ENCODE data around the gene MAML2.

Gene MAML2

DNA sequence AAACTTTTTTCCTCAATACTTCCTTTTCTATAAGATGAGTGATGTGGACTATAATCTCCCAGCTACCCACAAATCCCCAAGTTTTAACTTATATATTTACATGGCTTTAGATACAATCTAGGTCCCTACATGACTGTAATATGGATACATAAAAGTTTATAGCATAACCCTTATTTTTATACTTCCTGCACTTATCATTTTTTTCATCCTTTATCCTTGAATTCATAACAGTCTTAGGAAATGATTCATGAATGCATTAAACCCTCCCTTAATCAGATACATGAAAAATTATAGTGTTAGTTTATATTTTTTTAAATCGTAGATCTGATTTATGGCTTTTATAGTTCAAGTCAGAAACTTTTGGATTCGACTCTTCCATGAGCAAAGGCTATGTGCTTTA lies 195.8 kb downstream of the MAML2 start:
- TF ChIP-seq CTCF (conservative IDR thresholded peaks at IDR 0.05; ENCODE audit: low read depth, low read length): no peak
- no peak overlapping the region for H3K4me3 ChIP-seq (ENCODE audit: low read length)
- DNase-seq (ENCODE audit: low read depth): no peak

DNA sequence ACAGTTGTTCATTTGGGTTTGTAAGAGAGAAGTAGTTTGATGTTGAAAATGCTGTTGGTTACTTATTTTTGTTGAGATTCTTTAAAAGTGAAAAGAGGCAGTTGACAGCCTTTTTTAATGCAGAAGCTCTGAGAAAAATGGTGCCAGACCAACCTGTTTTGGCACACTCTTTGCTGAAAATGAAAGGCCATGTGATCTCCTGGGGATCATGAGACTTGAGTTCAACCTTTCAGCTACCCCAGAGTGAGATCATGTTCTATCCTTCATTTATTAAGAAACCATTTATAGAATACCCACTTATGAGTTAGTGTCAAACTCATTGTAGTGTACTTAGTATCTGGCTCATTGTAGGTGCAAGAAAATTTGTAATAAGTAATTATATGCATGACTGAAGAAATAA lies 196.2 kb downstream of the MAML2 start:
- no peak overlapping the region for H3K4me3 ChIP-seq (ENCODE audit: low read length)
- DNase-seq (ENCODE audit: low read depth): no peak
- TF ChIP-seq CTCF (conservative IDR thresholded peaks at IDR 0.05; ENCODE audit: low read depth, low read length): no peak

DNA sequence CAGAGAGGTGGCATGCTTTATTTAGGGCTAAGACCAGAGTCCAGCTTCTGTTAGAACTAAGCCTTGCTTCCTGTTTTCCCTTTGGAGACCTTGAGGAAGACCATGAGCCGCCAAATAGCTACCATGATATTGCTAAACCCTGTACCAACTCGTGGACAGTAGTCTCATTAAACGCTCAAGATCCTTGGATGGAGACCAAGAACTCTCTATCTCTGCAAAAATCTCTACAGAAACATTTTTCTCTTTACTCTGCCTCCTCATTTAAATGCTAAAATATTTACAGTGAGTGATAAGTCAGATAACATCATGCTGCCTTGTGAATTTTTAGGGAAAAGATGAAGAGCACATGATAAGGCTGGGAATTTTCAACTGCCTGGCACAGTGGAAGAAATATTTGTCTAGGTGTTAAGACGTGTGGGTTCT lies 197.8 kb downstream of the MAML2 start:
- TF ChIP-seq CTCF (conservative IDR thresholded peaks at IDR 0.05; ENCODE audit: low read depth, low read length): no peak
- H3K4me3 ChIP-seq (ENCODE audit: low read length): no peak overlapping the region
- DNase-seq (ENCODE audit: low read depth): no peak

DNA sequence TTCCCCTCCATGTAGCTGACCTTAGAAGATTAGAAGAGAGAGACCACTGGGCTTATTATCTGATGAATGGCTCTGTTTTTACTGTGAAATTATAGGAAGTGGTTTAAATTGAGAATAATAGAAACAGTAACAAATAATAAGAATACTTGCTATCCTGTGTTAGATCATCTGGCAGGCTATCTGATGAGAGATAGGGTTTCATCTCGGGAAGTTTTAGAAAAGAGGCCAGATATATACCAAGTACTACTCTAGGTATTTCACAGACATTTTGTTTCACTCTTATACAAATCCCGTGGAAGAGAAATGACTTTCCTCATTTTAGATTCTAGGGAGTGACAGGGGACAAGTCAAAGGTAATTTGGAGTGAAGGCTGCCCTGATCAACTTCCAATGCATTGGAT lies 198.4 kb downstream of the MAML2 start:
- no peak for TF ChIP-seq CTCF (conservative IDR thresholded peaks at IDR 0.05; ENCODE audit: low read depth, low read length)
- no peak overlapping the region for H3K4me3 ChIP-seq (ENCODE audit: low read length)
- no peak for DNase-seq (ENCODE audit: low read depth)

DNA sequence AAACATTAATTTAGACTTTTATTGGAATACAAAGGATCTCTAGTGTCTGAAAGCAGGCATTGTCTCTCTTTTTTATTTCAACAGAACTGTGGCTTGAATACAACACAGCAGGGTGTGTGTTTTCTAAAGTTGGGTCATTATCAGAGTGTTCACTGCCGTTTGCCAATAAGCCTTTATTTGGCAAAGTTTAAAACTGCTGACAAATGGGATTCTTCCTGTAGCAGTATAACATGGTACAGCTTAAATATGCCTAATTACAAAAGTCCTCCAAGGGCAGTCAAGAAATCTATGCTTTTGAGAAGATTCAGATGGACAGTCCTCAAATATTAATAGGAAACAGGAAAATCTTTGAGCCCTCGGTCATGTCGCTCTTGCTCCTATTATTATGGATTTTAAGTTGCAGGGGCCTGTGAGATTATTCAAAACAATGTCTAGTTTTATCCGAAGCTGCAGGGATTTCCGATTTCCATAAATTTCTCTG lies 199.9 kb downstream of the MAML2 start:
- no peak overlapping the region for H3K4me3 ChIP-seq (ENCODE audit: low read length)
- TF ChIP-seq CTCF (conservative IDR thresholded peaks at IDR 0.05; ENCODE audit: low read depth, low read length): no peak
- DNase-seq (ENCODE audit: low read depth): no peak

DNA sequence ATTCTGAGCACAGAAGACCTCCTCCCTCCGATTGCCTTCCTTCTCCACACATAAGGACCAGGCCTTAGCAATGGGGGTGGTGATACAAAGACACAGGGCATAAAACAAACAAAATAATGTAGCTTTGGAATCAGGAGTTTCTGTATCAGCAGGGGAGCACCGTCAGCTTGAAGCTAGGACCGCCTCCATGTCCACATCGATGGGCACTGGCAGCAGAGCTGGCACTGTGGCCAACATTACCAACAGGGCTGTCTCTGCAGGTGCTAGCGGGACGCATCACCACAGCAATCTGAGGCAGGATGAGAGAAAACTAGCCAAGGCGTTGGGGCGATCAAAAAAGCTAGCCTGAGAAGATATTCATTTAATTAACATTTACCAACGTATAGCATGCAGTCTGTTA lies 201.4 kb downstream of the MAML2 start:
- H3K4me3 ChIP-seq (ENCODE audit: low read length): no peak overlapping the region
- no peak for TF ChIP-seq CTCF (conservative IDR thresholded peaks at IDR 0.05; ENCODE audit: low read depth, low read length)
- no peak for DNase-seq (ENCODE audit: low read depth)

- TF ChIP-seq CTCF (conservative IDR thresholded peaks at IDR 0.05; ENCODE audit: low read depth, low read length): no peak
- DNase-seq (ENCODE audit: low read depth): no peak
- no peak overlapping the region for H3K4me3 ChIP-seq (ENCODE audit: low read length)
These were observed 203.3 kb downstream of the MAML2 start for GRCh38 chr11:96139691-96140090.
